Aorta (tissue), 5 donors: ENCODE results near the gene ABHD6. TPM values are rescaled to one million over a fixed set of nuclear protein-coding genes. Genes with fewer than 3 reads are reported as not detected.

Experiments
- ATAC-seq: fragments of 200-7000 bp; cut with Tn5 transposase; one replicate; pipeline ENCODE4 v1.9.1; 2022; ENCODE audit warnings: moderate library complexity; ENCODE audit not compliant: low FRiP score
- DNase-seq, 2 donors: peaks; one replicate each; pipeline ENCODE4 v3.0.0-alpha.2; 2020
- H3K27ac ChIP-seq, 2 donors: one replicate each; pipeline ENCODE4 v1.5.1; 2013; ENCODE audit warnings: low read length in 2 of 2, mild to moderate bottlenecking in 2 of 2, moderate library complexity in 2 of 2, control low read depth in 1 of 2, inconsistent platforms in 1 of 2, low read depth in 1 of 2
- H3K27me3 ChIP-seq, 2 donors: one replicate each; pipeline ENCODE4 v1.6.1; 2013; ENCODE audit warnings: control low read depth in 1 of 2, low read length in 1 of 2, mild to moderate bottlenecking in 1 of 2, moderate library complexity in 1 of 2; ENCODE audit not compliant: insufficient read depth in 2 of 2, control insufficient read depth in 1 of 2
- H3K36me3 ChIP-seq, 2 donors: one replicate each; pipeline ENCODE4 v1.6.1; 2013; ENCODE audit warnings: control low read depth in 1 of 2, low read length in 1 of 2, mild to moderate bottlenecking in 1 of 2; ENCODE audit not compliant: insufficient read depth in 2 of 2, control insufficient read depth in 1 of 2
- H3K4me1 ChIP-seq, 2 donors: one replicate each; pipeline ENCODE4 v1.6.1; 2013; ENCODE audit warnings: low read length in 2 of 2, control low read depth in 1 of 2, mild to moderate bottlenecking in 1 of 2, moderate library complexity in 1 of 2; ENCODE audit not compliant: insufficient read depth in 2 of 2, control insufficient read depth in 1 of 2
- H3K4me3 ChIP-seq, 2 donors: one replicate each; pipeline ENCODE4 v1.5.1; 2013; ENCODE audit warnings: low read length in 2 of 2, control low read depth in 1 of 2, mild to moderate bottlenecking in 1 of 2
- H3K9me3 ChIP-seq: one replicate; pipeline ENCODE4 v1.6.1; 2013; ENCODE audit warnings: mild to moderate bottlenecking, low read length; ENCODE audit not compliant: control insufficient read depth
- WGBS, 2 donors: extraction: QIAGEN DNeasy Blood & Tissue Kit; methylation state at CpG; one replicate each; pipeline ENCODE4 v1.1.7; 2013; 5-methylcytosine and 5-hydroxymethylcytosine counted together
- intact Hi-C, 2 donors: fragments of 100-400 bp; cut with DNase I; formaldehyde crosslinking; loops; one replicate each; pipeline versions ENCODE4 v1.14.2 to v1.15.0; 2022
- polyA plus RNA-seq, 2 donors: library from polyadenylated mRNA; stranded (reverse); fragments of 200-250 nt; gene quantifications; one replicate each; pipeline ENCODE4 v1.2.3, GENCODE V29; 2013
- total RNA-seq, 2 donors: library from RNA; stranded (reverse); fragmentation: NEBNext Ultra II Directional; extraction: Animal tissue kit (Norgen Biotek cat#: 25700); gene quantifications; one replicate each; pipeline ENCODE4 v1.2.1, GENCODE V29; 2021
- donor health status: healthy with polysubstance abuse.
- donor health status: Bipolar disorder and iron deficiency.
- donor health status: DM: no; HTN: no; CAD: no.
- donor health status: DM: no; HTN: no; CAD: no.
- donor health status: DM: yes; HTN: yes; CAD: no.

Gene ABHD6
- total and polyA plus RNA-seq, 4 donors: 5.9 to 10.4 (median 7.3) TPM

GRCh38 chr3:58299839-58300516 is 62.4 kb downstream of the ABHD6 start:
- Histone ChIP-seq H3K36me3 (no peaks in the 10 kb centered on the region), H3K27me3 (no peaks in the 10 kb centered on the region), H3K9me3 (no peaks in the 10 kb centered on the region), H3K27ac (no peak overlapping the region), H3K4me1 (no peaks in the 10 kb centered on the region), H3K4me3 (no peak overlapping the region)
- WGBS, 2 donors: 12 to 13% methylated on average over 8 of the region's 8 CpGs
- DNase-seq (no peak), ATAC-seq (no peak)
- intact Hi-C loops: loop anchor here (5.0 kb wide), 1 partner anchor 113 kb away; no protein-coding TSS in a partner anchor

GRCh38 chr3:58305882-58306711 is 68.5 kb downstream of the ABHD6 start, which contains the start of the genes HTD2 and RPP14:
TSS of gene HTD2 (plus strand) at chr3:58306520. CDS start at chr3:58317614, 11,094 bp downstream.
TSS of gene RPP14 (plus strand) at chr3:58306245. CDS start at chr3:58310330, 4,085 bp downstream.
- Histone ChIP-seq H3K27ac (peak within 1 kb of the TSS; percentile 47 to 94), H3K9me3 (no peaks in the 10 kb centered on the region), H3K36me3 (peaks cover 0 to 1% of the 10 kb centered on the region in 2 donors), H3K4me3 (peak within 1 kb of the TSS; percentile 74 to 83), H3K4me1 (peaks cover 3% of the 10 kb centered on the region in 2 donors), H3K27me3 (no peaks in the 10 kb centered on the region)
- ATAC-seq (peak; percentile 99), DNase-seq (peak; percentile 99 to 100)
- intact Hi-C loops: loop anchor here in 1 of 2 donors (5.0 kb wide), 2 partner anchors 69 to 186 kb away; partner anchors contain the start of genes ABHD6 and KCTD6
- 3 to 4% methylated on average over 71 of the region's 71 CpGs for WGBS, 2 donors

- H3K27me3 ChIP-seq: no peaks in the 10 kb centered on the region
- intact Hi-C loops: loop anchor here in 1 of 2 donors (5.0 kb wide), 2 partner anchors 70 to 185 kb away; partner anchors contain the start of genes ABHD6 and KCTD6
- ATAC-seq (no peak), DNase-seq (no peak)
- H3K27ac ChIP-seq: no peak overlapping the region
- 31 to 36% methylated on average over 10 of the region's 10 CpGs for WGBS, 2 donors
- H3K4me3 ChIP-seq: peak overlapping the region in 1 of 2 donors; percentile 83
- H3K36me3 ChIP-seq: peaks cover 0 to 5% of the 10 kb centered on the region in 2 donors
- H3K9me3 ChIP-seq: no peaks in the 10 kb centered on the region
- peaks cover 3% of the 10 kb centered on the region in 2 donors for H3K4me1 ChIP-seq
These were observed 70.1 kb downstream of the ABHD6 start for GRCh38 chr3:58307639-58308215.

- ATAC-seq (no peak), DNase-seq (no peak)
- Histone ChIP-seq H3K9me3 (no peaks in the 10 kb centered on the region), H3K4me3 (no peak overlapping the region), H3K36me3 (peaks cover 0 to 5% of the 10 kb centered on the region in 2 donors), H3K27me3 (no peaks in the 10 kb centered on the region), H3K27ac (no peak overlapping the region), H3K4me1 (peaks cover 3% of the 10 kb centered on the region in 2 donors)
- WGBS, 2 donors: 20 to 22% methylated on average over 1 of the region's 1 CpG
- intact Hi-C loops: loop anchor here in 1 of 2 donors (5.0 kb wide), 2 partner anchors 71 to 184 kb away; partner anchors contain the start of genes ABHD6 and KCTD6
These were observed 71.1 kb downstream of the ABHD6 start for GRCh38 chr3:58308728-58309127.

- Histone ChIP-seq H3K27ac (no peak overlapping the region), H3K36me3 (peaks cover 8 to 11% of the 10 kb centered on the region in 2 donors), H3K4me1 (no peaks in the 10 kb centered on the region), H3K27me3 (no peaks in the 10 kb centered on the region), H3K9me3 (no peaks in the 10 kb centered on the region), H3K4me3 (no peak overlapping the region)
- DNase-seq: no peak
- WGBS, 2 donors: 79 to 84% methylated on average over 2 of the region's 2 CpGs
- no peak for ATAC-seq
- intact Hi-C loops: no loop called here
These were observed 80.2 kb downstream of the ABHD6 start for GRCh38 chr3:58317811-58318210.

- Histone ChIP-seq H3K4me3 (no peak overlapping the region), H3K27ac (no peak overlapping the region), H3K4me1 (no peaks in the 10 kb centered on the region), H3K36me3 (peaks cover 8% of the 10 kb centered on the region in 2 donors), H3K9me3 (no peaks in the 10 kb centered on the region), H3K27me3 (no peaks in the 10 kb centered on the region)
- WGBS, 2 donors: 83 to 89% methylated on average over 7 of the region's 7 CpGs
- DNase-seq: no peak
- intact Hi-C loops: loop anchor here (5.0 kb wide), 2 partner anchors 96 to 211 kb away; no protein-coding TSS in a partner anchor
- ATAC-seq: no peak
These were observed 84.2 kb downstream of the ABHD6 start for GRCh38 chr3:58321791-58322190.

- Histone ChIP-seq H3K27ac (no peak overlapping the region), H3K4me3 (no peak overlapping the region), H3K27me3 (no peaks in the 10 kb centered on the region), H3K36me3 (peaks cover under 1 to 4% of the 10 kb centered on the region in 2 donors), H3K4me1 (no peaks in the 10 kb centered on the region), H3K9me3 (no peaks in the 10 kb centered on the region)
- WGBS, 2 donors: 56 to 65% methylated on average over 1 of the region's 1 CpG
- intact Hi-C loops: loop anchor here (5.0 kb wide), 2 partner anchors 95 to 210 kb away; no protein-coding TSS in a partner anchor
- DNase-seq (no peak), ATAC-seq (no peak)
These were observed 85.2 kb downstream of the ABHD6 start for GRCh38 chr3:58322793-58323192.
